ENCODE measurements around the gene MACROD2.
"Not testable (repeated sequence)": the region's sequence is repeated elsewhere in the genome, so short reads cannot be mapped to it uniquely, and the experiment has no call there.

Gene MACROD2

DNA sequence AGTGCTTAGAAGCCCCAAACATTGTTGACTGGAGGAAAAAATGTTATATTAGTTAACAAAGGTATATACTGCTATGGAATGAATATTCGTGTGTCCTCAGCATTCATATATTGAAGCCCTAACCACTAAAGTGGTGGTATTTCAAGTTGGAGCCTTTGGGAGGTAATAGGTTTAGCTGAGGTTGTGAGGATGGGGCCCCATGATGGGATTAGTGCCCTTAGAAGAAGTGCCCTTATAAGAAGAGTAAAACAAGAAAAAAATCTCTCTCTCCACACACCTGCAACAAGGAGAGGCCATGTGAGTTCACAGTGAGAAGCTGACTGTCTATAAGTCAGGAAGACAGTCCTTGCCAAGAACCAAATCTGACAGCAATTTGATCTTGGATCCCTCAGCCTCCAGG, 1103.8 kb downstream of the MACROD2 start:
- DNase-seq (ENCODE audit: low read depth in 2 of 2) = no peak

GRCh38 chr20:15100506-15101160, 1105.3 kb downstream of the MACROD2 start:
- no peak for DNase-seq (ENCODE audit: low read depth in 2 of 2)

DNA sequence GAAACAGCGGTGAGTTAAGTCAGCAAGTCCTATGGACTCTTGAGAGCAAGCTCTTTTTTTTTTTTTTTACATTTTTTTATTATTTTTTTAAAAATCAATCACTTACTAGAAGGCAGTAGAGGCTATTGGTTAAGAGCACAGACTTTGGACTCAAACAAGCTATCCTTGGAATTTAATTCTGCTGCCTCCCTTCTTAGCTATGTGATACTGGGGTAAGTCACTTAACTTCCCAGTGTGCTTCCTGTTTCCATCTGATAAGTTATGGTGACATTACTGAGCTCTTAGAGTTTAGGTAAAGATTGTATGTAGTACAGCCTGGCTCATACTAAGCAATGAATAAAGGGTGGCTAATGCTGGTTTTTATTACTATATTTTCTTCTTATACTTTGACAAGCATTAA, 1112.6 kb downstream of the MACROD2 start:
- no peak for DNase-seq (ENCODE audit: low read depth in 2 of 2)

DNA sequence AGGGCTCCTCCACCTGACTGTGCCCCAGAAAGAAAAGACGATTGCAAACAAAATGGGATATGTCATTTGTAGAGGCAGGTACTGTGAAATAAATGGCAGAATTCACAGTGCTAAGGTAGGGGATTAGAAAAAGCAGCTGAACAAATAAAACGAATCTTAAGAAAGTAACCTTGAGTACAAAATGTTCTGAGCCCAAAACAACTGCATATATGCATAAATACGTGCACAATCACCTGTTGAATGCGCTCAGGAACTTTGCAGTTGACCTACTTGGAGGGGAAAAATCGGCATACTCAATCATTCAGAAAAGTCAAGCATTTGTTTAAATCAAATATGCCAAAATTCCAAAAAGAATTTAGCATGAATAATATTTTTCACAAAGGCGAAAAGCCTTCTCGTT, 1114.2 kb downstream of the MACROD2 start:
- no peak for DNase-seq (ENCODE audit: low read depth in 2 of 2)

GRCh38 chr20:15111654-15112053, 1116.3 kb downstream of the MACROD2 start:
- DNase-seq (ENCODE audit: low read depth in 2 of 2) = no peak

DNA sequence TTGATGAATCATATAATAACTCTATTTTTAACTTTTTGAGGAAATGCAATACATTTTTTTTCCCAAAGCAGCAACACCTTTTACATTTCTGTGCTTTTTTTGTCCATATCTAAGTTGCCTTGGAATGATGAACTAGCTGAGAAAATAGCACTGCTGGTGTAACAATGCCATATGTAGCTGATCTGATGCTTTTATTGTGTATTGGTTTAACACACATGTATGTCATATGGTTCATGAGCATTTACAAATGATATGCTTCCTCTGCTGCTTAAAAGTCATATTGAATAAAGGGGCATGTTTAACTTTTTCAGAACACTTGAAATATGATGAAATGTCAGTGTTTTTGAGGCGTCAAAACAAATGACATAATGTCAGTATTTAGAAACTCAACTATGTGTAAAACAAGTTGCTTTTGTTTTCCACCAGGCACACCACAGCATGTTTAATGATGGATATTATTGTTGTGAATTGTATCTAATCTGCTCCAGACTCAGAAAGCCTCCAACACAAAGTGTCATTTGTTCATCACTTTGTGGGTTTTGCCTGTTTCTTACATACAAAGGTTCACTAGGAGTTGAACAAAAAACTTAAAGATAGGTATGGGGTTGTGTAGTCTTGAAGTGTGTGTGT, 1117.9 kb downstream of the MACROD2 start:
- DNase-seq (ENCODE audit: low read depth in 2 of 2) = no peak

GRCh38 chr20:15119852-15120487, 1124.7 kb downstream of the MACROD2 start:
- DNase-seq (ENCODE audit: low read depth in 2 of 2) = no peak

- no peak for DNase-seq (ENCODE audit: low read depth in 2 of 2)
Observed at GRCh38 chr20:15122613-15123012, 1127.3 kb downstream of the MACROD2 start.

DNA sequence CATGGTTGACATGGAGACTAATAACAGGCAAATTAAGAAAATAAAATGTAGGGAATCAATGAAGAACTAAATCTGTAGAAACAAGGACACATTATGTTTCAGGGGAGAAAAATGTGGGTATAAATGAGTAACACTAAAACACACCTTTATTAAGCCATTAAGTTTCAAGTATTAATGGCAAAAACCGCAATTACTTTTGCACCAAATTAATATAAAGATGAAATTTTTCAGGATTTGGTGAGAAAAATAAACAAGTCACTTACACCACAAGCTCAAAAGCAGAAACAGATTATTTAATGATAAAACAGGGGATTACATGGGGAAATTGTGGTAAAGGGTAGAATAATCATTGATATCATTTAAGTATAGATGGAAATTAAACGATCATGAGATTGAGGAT, 1135.9 kb downstream of the MACROD2 start:
- no peak for DNase-seq (ENCODE audit: low read depth in 2 of 2)

DNA sequence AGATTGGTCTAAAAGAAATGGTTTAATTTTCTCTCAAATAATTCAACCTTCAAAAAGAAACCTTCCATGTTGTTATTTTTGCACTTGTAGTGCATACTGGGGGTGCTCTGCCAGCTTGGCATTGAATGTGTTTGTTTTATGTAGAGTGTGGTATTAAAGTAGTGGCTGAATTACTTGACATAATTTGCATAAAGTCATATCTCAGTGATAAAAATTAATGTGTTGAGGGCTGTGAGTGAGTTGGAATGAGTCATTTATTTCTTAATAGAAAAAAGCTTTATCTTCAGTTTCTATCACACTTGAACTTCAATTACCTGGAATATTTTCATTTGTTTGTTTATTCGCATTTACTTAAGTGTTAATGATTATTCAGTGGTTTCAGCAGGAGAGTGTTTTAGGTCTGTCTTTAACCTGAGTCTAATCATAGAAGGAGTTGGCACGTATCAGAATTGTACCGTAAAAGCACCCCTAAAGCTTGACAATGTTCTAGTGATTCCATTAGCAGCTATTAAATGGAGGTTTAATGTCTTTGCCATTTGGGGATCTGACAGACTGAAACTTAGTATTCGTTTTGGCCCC, 1143.3 kb downstream of the MACROD2 start:
- no peak for DNase-seq (ENCODE audit: low read depth in 2 of 2)

GRCh38 chr20:15139522-15139921, 1144.2 kb downstream of the MACROD2 start:
- no peak for DNase-seq (ENCODE audit: low read depth in 2 of 2)

- DNase-seq (ENCODE audit: low read depth in 2 of 2) = no peak
Observed at GRCh38 chr20:15140286-15140685, 1145.0 kb downstream of the MACROD2 start.

DNA sequence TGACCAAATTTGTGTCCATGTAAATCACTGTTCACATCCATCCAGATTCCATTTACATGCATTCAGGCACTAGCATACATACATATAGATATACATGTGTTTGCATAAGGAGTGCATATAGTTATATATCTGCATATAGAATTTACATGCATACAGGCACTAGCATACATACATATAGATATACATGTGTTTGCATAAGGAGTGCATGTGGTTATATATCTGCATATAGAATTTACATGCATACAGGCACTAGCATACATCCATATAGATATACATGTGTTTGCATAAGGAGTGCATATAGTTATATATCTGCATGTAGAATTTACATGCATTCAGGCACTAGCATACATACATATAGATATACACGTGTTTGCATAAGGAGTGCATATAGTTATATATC, 1145.6 kb downstream of the MACROD2 start:
- DNase-seq (ENCODE audit: low read depth in 2 of 2) = not testable (repeated sequence)

- no peak for DNase-seq (ENCODE audit: low read depth in 2 of 2)
Observed at GRCh38 chr20:15141861-15142260, 1146.5 kb downstream of the MACROD2 start.

DNA sequence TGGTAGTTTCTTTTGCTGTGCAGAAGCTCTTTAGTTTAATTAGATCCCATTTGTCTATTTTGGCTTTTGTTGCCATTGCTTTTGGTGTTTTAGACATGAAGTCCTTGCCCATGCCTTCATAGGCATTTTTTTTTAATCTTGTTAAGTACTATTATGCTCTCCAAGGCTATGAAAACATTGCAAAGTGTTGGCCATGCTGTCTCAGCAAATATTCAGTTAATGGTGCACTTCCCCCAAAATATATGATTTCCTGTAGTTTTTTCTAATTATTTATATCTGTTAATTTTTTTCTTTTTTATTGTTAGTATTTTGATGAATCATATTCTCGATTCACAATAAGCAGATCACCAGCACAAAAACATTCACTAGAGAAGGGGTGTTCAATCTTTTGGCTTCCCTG, 1148.2 kb downstream of the MACROD2 start:
- no peak for DNase-seq (ENCODE audit: low read depth in 2 of 2)

GRCh38 chr20:15144916-15145315, 1149.6 kb downstream of the MACROD2 start:
- DNase-seq (ENCODE audit: low read depth in 2 of 2) = no peak

- no peak for DNase-seq (ENCODE audit: low read depth in 2 of 2)
Observed at GRCh38 chr20:15146948-15147347, 1151.6 kb downstream of the MACROD2 start.

DNA sequence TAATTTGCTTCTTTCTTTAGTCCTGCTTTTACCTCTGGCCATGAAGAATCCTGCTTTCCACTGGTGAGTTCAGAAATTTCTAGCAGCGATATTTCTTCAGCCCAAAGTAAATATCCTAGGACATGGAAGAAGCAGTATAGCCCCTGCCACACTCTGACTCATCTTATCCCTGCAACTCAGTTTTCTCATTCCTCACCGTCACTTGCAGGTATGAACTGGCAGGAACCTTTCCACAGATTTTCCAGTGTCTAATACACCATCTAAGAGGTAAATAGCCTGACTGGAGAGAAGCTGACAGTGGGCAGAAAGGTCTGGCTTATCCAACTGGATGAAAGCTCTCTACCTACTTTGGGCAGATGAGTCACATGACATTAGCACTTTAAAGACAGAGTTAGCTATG, 1158.8 kb downstream of the MACROD2 start:
- no peak for DNase-seq (ENCODE audit: low read depth in 2 of 2)

DNA sequence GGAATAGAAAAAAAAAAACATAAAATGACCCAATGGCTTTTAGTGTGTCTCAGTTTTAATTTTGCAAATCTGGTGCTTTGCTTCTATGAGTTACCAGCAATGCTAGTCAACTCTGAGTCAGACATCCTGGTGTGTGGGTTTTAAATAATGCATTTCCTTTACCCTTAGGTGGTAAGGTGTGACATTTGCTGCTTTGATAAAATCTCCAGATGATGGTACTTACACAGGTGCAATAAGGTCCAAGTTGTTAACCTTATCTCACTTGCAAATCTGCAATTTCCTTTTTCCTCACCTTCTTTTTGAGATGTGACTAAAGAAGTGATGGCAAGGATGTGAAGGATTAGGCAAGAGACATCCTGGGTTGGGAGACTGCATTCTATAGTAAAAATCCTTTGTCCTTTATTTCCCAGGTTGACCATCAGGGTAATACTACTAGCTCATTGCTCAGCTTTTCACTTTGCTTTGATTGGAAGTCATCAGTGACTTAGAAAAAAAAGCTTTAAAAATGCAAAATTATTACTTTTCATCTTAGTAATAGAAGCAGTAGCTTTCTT, 1160.6 kb downstream of the MACROD2 start:
- no peak for DNase-seq (ENCODE audit: low read depth in 2 of 2)

GRCh38 chr20:15158533-15158932, 1163.2 kb downstream of the MACROD2 start:
- DNase-seq (ENCODE audit: low read depth in 2 of 2) = no peak

DNA sequence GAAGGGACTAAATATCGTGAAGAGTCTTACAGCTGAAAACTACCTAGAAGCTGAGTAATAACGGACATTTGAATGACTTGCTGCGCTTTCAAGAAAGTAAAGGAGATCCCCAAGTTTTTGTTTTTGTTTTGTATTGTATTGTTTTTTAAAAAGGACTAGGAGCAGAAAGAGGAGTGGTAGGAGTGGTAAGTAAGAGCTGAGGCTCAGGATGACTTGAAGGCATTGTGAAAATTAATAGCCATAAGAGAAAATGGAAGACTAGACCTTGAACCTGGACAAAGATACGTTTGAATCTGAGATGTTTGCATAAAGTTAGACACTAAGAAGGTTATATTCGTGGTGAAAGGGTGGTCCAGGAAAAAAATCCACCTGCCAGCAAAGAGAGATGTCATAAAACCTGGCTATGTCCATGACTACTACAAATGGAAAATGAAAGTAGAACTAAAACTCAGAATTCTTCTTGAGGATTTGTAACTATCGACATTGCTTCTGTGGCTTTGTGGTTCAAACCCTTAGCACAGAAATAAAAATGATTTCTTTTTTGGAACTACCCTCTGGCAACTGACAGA, 1166.8 kb downstream of the MACROD2 start:
- no peak for DNase-seq (ENCODE audit: low read depth in 2 of 2)

DNA sequence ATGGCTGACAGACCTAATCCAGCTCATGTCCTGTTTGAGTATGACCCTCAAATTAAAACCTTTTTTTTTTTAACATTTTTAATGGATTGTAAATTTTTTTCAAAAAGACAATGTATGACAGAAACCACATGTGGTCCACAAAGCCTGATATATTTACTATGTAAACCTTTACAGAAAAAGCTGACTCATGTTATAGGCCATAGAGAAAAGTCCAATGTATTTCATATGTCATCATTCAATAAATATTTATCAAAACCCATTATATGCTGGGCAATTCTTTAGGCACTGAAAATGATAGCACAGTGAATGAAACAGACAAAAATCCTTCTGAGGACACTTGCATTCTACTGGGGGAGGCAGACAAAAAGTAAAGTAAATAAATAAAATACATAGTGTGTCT, 1168.3 kb downstream of the MACROD2 start:
- DNase-seq (ENCODE audit: low read depth in 2 of 2) = no peak
